Breast epithelium (tissue), 3 donors: ENCODE data around the gene TBC1D32.

ENCODE experiments used
- CTCF ChIP-seq, 3 donors: fragments of 450-650 bp; IDR thresholded peaks; one replicate each; pipeline ENCODE4 v1.5.1; 2016 to 2017; ENCODE audit warnings: antibody characterized with exemption in 3 of 3, mild to moderate bottlenecking in 3 of 3, moderate library complexity in 3 of 3
- POLR2A ChIP-seq: fragments of 450-650 bp; IDR thresholded peaks from one replicate; pipeline ENCODE4 v1.6.1; 2016; ENCODE audit warnings: antibody characterized with exemption, mild to moderate bottlenecking, moderate library complexity
- POLR2AphosphoS5 ChIP-seq, 3 donors: sonication (generic); formaldehyde crosslinking; IDR thresholded peaks; one replicate each; pipeline ENCODE4 v1.6.1; 2017; ENCODE audit warnings: antibody characterized with exemption in 3 of 3

- TF ChIP-seq CTCF (IDR thresholded peaks at IDR 0.05) (no peak), POLR2AphosphoS5 (IDR thresholded peaks at IDR 0.05) (no peak), POLR2A (no peak)
Observed at GRCh38 chr6:121171879-121172278, 162.4 kb downstream of the TBC1D32 start.
